Activated T-cell treated with anti-CD3 and anti-CD28 coated beads for 24 hours (primary cell): ENCODE measurements around the gene SRPK3.
A peak's percentile ranks its signal among the peaks of the same experiment; 100 is the strongest.
"Not testable (repeated sequence)": the region's sequence is repeated elsewhere in the genome, so short reads cannot be mapped to it uniquely, and the experiment has no call there.

Experiments used
- DNase-seq: peaks from one replicate; pipeline ENCODE4 v3.0.0-alpha.2; 2020; ENCODE audit warnings: low read depth

SRPK3 gene

GRCh38 chrX:153745067-153745433 lies 35.8 kb upstream of the SRPK3 start:
- not testable (repeated sequence) for DNase-seq

- DNase-seq, result no peak
Measured at GRCh38 chrX:153746359-153746758, 34.5 kb upstream of the SRPK3 start.

GRCh38 chrX:153746991-153747390 lies 33.9 kb upstream of the SRPK3 start:
- not testable (repeated sequence) for DNase-seq

GRCh38 chrX:153749017-153749416 lies 31.8 kb upstream of the SRPK3 start:
- not testable (repeated sequence) for DNase-seq

GRCh38 chrX:153750127-153750774 lies 30.6 kb upstream of the SRPK3 start:
- DNase-seq, result no peak

- DNase-seq, result no peak
Measured at GRCh38 chrX:153755136-153755535, 25.7 kb upstream of the SRPK3 start.

- DNase-seq, result no peak
Measured at GRCh38 chrX:153761863-153762262, 19.0 kb upstream of the SRPK3 start.

GRCh38 chrX:153762626-153763173 lies 18.1 kb upstream of the SRPK3 start:
- DNase-seq, result no peak

- no peak for DNase-seq
Measured at GRCh38 chrX:153763298-153763932, 17.4 kb upstream of the SRPK3 start.

GRCh38 chrX:153763989-153764755 lies 16.7 kb upstream of the SRPK3 start, which contains the start of gene PLXNB3:
Gene PLXNB3, plus strand, starts transcription at chrX:153764249. Its CDS starts 1,287 bp downstream, at chrX:153765536.
- peak; percentile 52 for DNase-seq

GRCh38 chrX:153764786-153765137 lies 16.1 kb upstream of the SRPK3 start:
- DNase-seq, result no peak

- DNase-seq, result no peak
Measured at GRCh38 chrX:153765138-153766079, 15.4 kb upstream of the SRPK3 start.

- peak; percentile 41 for DNase-seq
Measured at GRCh38 chrX:153766098-153766817, 14.6 kb upstream of the SRPK3 start.

GRCh38 chrX:153766871-153767673 lies 13.8 kb upstream of the SRPK3 start:
- no peak for DNase-seq

GRCh38 chrX:153767674-153768055 lies 13.2 kb upstream of the SRPK3 start:
- no peak for DNase-seq

GRCh38 chrX:153768311-153769157 lies 12.3 kb upstream of the SRPK3 start:
- DNase-seq, result no peak

- DNase-seq, result no peak
Measured at GRCh38 chrX:153769158-153769864, 11.5 kb upstream of the SRPK3 start.

- DNase-seq, result no peak
Measured at GRCh38 chrX:153769865-153770600, 10.8 kb upstream of the SRPK3 start.
